ENCODE data around the gene ITPR1.

DNA sequence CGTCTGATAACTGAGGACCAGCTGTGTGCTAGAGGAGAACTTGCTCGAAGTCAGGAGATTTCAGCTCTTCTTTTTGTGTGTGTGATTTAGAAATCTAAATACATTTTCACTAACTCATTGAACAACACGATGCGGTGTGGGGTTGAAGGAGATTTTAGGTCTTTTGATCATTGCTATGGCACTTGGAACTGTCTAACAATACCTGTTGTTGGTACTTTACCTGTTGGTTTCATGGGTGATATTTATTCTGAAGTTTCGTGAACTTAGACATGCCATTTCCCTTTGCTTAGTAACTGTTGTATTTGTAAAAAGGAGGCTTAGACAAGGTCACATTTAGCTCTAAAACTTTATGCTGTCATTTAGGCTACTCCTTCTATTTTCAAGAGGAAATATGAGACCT, 99.9 kb downstream of the ITPR1 start:
- TF ChIP-seq EZH2phosphoT487 (IDR thresholded peaks at IDR 0.05; ENCODE audit: unreplicated experiment) (no peak), JUNB (IDR thresholded peaks at IDR 0.05; ENCODE audit: unreplicated experiment) (no peak), POLR2AphosphoS5 (IDR thresholded peaks at IDR 0.05; ENCODE audit: low read depth) (no peak), EZH2 (IDR thresholded peaks at IDR 0.05; ENCODE audit: low read depth, unreplicated experiment) (no peak), NANOG (IDR thresholded peaks at IDR 0.05; ENCODE audit: borderline replicate concordance) (no peak)
- TF ChIP-seq, protein P1, sequence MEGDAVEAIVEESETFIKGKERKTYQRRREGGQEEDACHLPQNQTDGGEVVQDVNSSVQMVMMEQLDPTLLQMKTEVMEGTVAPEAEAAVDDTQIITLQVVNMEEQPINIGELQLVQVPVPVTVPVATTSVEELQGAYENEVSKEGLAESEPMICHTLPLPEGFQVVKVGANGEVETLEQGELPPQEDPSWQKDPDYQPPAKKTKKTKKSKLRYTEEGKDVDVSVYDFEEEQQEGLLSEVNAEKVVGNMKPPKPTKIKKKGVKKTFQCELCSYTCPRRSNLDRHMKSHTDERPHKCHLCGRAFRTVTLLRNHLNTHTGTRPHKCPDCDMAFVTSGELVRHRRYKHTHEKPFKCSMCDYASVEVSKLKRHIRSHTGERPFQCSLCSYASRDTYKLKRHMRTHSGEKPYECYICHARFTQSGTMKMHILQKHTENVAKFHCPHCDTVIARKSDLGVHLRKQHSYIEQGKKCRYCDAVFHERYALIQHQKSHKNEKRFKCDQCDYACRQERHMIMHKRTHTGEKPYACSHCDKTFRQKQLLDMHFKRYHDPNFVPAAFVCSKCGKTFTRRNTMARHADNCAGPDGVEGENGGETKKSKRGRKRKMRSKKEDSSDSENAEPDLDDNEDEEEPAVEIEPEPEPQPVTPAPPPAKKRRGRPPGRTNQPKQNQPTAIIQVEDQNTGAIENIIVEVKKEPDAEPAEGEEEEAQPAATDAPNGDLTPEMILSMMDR (conservative IDR thresholded peaks at IDR 0.05; ENCODE audit: low read depth in 2 of 2) = no peak
- TF ChIP-seq, protein P2, sequence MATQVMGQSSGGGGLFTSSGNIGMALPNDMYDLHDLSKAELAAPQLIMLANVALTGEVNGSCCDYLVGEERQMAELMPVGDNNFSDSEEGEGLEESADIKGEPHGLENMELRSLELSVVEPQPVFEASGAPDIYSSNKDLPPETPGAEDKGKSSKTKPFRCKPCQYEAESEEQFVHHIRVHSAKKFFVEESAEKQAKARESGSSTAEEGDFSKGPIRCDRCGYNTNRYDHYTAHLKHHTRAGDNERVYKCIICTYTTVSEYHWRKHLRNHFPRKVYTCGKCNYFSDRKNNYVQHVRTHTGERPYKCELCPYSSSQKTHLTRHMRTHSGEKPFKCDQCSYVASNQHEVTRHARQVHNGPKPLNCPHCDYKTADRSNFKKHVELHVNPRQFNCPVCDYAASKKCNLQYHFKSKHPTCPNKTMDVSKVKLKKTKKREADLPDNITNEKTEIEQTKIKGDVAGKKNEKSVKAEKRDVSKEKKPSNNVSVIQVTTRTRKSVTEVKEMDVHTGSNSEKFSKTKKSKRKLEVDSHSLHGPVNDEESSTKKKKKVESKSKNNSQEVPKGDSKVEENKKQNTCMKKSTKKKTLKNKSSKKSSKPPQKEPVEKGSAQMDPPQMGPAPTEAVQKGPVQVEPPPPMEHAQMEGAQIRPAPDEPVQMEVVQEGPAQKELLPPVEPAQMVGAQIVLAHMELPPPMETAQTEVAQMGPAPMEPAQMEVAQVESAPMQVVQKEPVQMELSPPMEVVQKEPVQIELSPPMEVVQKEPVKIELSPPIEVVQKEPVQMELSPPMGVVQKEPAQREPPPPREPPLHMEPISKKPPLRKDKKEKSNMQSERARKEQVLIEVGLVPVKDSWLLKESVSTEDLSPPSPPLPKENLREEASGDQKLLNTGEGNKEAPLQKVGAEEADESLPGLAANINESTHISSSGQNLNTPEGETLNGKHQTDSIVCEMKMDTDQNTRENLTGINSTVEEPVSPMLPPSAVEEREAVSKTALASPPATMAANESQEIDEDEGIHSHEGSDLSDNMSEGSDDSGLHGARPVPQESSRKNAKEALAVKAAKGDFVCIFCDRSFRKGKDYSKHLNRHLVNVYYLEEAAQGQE (IDR thresholded peaks at IDR 0.05; ENCODE audit: unreplicated experiment) = no peak
- TF ChIP-seq, protein P3, sequence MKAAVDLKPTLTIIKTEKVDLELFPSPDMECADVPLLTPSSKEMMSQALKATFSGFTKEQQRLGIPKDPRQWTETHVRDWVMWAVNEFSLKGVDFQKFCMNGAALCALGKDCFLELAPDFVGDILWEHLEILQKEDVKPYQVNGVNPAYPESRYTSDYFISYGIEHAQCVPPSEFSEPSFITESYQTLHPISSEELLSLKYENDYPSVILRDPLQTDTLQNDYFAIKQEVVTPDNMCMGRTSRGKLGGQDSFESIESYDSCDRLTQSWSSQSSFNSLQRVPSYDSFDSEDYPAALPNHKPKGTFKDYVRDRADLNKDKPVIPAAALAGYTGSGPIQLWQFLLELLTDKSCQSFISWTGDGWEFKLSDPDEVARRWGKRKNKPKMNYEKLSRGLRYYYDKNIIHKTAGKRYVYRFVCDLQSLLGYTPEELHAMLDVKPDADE (IDR thresholded peaks at IDR 0.05) = no peak

Measured in GM23338 (cell line).